Gastroesophageal sphincter (tissue), 4 donors: Measurements from ENCODE around the gene CLEC10A. TPM values are rescaled to one million over a fixed set of nuclear protein-coding genes. Genes with fewer than 3 reads are reported as not detected.
"Not testable (repeated sequence)": the region's sequence is repeated elsewhere in the genome, so short reads cannot be mapped to it uniquely, and the experiment has no call there.

Source experiments
- ATAC-seq: fragments of 150-250 bp; one replicate; pipeline ENCODE4 v1.9.1; 2016; ENCODE audit warnings: mild to moderate bottlenecking, moderate library complexity
- H3K27ac ChIP-seq, 4 donors: fragments of 200-600 bp; sonication (generic) in 3 of 4; 1 replicate in 3 of 4; 2 replicates in 1 of 4; pipeline ENCODE4 v1.5.1; 2016 to 2019
- H3K27me3 ChIP-seq: fragments of 200-600 bp; sonication (generic); one replicate; pipeline ENCODE4 v1.5.1; 2019
- H3K36me3 ChIP-seq, 2 donors: fragments of 200-600 bp; sonication (generic); one replicate each; pipeline ENCODE4 v1.5.1; 2019; ENCODE audit warnings: control low read depth in 1 of 2
- H3K4me1 ChIP-seq, 3 donors: fragments of 200-600 bp; sonication (generic); 1 replicate in 2 of 3; 2 replicates in 1 of 3; pipeline ENCODE4 v1.5.1; 2016 to 2019; ENCODE audit warnings: control low read depth in 2 of 3
- H3K4me3 ChIP-seq, 2 donors: fragments of 200-600 bp; sonication (generic); one replicate each; pipeline ENCODE4 v1.5.1; 2019; ENCODE audit warnings: mild to moderate bottlenecking in 1 of 2, moderate library complexity in 1 of 2
- H3K9me3 ChIP-seq, 3 donors: fragments of 200-600 bp; sonication (generic); one replicate each; pipeline ENCODE4 v1.5.1; 2017 to 2019; ENCODE audit warnings: control low read depth in 2 of 3
- EP300 ChIP-seq: sonication (generic); formaldehyde crosslinking; IDR thresholded peaks from one replicate; pipeline ENCODE4 v1.6.1; 2017; ENCODE audit warnings: antibody characterized with exemption, mild to moderate bottlenecking
- POLR2A ChIP-seq, 2 donors: fragments of 450-650 bp; IDR thresholded peaks; one replicate each; pipeline ENCODE4 v1.6.1; 2017; ENCODE audit warnings: antibody characterized with exemption in 2 of 2, mild to moderate bottlenecking in 2 of 2, moderate library complexity in 1 of 2
- POLR2AphosphoS5 ChIP-seq: sonication (generic); formaldehyde crosslinking; IDR thresholded peaks from one replicate; pipeline ENCODE4 v1.6.1; 2017; ENCODE audit warnings: antibody characterized with exemption
- WGBS, 2 donors: methylation state at CpG; one replicate each; pipeline ENCODE4 v1.1.5; 2018; ENCODE audit warnings: low coverage in 1 of 2; 5-methylcytosine and 5-hydroxymethylcytosine counted together
- total RNA-seq, 4 donors: library from RNA; depleted of rRNA; stranded (reverse); fragments of >200 nt; gene quantifications; one replicate each; pipeline ENCODE4 v1.1.0, GENCODE V29; 2016
- TF ChIP-seq, protein P1 (sequence below), 4 experiments: fragments of 200-600 bp in 2 of 4; fragments of 450-650 bp in 2 of 4; sonication (generic) in 1 of 4; IDR thresholded peaks; one replicate each; pipeline ENCODE4 v1.5.1; 2017 to 2019; ENCODE audit warnings: antibody characterized with exemption in 4 of 4, mild to moderate bottlenecking in 2 of 4, moderate library complexity in 2 of 4

CLEC10A gene
- total RNA-seq, 4 donors from 2014 or later, result 3.8 to 25.6 (median 11.3) TPM

DNA sequence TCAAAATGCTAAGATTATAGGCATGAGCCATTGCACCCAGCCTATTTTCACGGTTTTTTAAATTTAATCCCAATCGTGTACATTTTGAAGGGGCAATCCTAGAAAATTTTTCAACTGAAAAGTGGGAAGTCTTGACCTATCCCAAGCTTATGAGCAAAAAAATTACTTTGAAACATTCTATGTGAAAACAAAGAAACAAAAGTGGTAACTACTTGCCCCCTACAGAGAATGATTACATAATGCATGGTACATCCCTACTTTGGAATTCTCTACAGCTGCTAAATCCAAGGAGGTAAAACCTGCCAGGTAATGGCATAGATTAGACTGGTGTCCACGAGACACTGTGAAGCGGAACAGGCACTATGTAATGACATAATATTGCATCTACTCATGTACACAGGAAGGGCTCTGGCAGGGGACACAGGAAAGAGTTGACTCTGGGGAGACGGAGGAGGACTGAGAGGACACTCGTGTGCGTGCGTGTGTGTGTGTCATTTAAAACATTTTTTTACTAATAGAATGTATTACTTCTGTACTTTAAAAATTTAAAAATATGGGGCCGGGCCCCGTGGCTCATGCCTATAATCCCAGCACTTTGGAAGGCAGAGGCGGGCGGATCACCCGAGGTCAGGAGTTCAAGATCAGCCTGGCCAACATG is 18.9 kb upstream of the CLEC10A start:
- no peak overlapping the region for H3K27ac ChIP-seq
- 63 to 67% methylated on average over 9 to 10 of the region's 13 CpGs for WGBS, 2 donors
- H3K9me3 ChIP-seq, result no peaks in the 10 kb centered on the region
- peaks cover 48% of the 10 kb centered on the region for H3K27me3 ChIP-seq
- H3K4me3 ChIP-seq, result no peak overlapping the region
- no peak for ATAC-seq
- H3K4me1 ChIP-seq, result no peaks in the 10 kb centered on the region
- no peaks in the 10 kb centered on the region for H3K36me3 ChIP-seq
- TF ChIP-seq POLR2A (IDR thresholded peaks at IDR 0.05) (no peak), EP300 (no peak), POLR2AphosphoS5 (no peak)
- TF ChIP-seq, protein P1, sequence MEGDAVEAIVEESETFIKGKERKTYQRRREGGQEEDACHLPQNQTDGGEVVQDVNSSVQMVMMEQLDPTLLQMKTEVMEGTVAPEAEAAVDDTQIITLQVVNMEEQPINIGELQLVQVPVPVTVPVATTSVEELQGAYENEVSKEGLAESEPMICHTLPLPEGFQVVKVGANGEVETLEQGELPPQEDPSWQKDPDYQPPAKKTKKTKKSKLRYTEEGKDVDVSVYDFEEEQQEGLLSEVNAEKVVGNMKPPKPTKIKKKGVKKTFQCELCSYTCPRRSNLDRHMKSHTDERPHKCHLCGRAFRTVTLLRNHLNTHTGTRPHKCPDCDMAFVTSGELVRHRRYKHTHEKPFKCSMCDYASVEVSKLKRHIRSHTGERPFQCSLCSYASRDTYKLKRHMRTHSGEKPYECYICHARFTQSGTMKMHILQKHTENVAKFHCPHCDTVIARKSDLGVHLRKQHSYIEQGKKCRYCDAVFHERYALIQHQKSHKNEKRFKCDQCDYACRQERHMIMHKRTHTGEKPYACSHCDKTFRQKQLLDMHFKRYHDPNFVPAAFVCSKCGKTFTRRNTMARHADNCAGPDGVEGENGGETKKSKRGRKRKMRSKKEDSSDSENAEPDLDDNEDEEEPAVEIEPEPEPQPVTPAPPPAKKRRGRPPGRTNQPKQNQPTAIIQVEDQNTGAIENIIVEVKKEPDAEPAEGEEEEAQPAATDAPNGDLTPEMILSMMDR (IDR thresholded peaks at IDR 0.05), result no peak

DNA sequence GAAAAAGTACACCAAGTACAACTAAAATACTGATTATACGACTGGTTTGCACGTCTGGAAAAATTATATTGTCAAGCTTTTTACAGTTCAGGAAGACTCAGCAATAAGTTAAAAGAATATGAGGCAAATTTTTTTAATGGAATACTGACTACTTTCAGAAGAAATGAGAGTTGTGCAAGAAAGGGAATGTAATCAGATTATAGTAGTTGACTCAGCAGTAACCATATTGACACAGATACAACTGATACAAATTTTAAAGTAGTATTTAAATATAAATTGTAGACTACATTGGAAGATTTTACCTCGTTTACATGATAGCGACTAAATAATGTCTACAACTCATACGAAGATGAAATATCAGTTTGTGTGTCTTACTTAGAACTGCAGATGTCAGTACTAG is 17.9 kb upstream of the CLEC10A start:
- Histone ChIP-seq H3K27me3 (peaks cover 40% of the 10 kb centered on the region), H3K4me3 (no peak overlapping the region), H3K9me3 (no peaks in the 10 kb centered on the region), H3K4me1 (no peaks in the 10 kb centered on the region), H3K27ac (no peak overlapping the region), H3K36me3 (no peaks in the 10 kb centered on the region)
- TF ChIP-seq, protein P1 (IDR thresholded peaks at IDR 0.05), result no peak
- no peak for TF ChIP-seq EP300
- TF ChIP-seq POLR2AphosphoS5, result no peak
- TF ChIP-seq POLR2A (IDR thresholded peaks at IDR 0.05), result no peak
- WGBS, 2 donors, result 51 to 67% methylated on average over 5 of the region's 5 CpGs
- no peak for ATAC-seq

DNA sequence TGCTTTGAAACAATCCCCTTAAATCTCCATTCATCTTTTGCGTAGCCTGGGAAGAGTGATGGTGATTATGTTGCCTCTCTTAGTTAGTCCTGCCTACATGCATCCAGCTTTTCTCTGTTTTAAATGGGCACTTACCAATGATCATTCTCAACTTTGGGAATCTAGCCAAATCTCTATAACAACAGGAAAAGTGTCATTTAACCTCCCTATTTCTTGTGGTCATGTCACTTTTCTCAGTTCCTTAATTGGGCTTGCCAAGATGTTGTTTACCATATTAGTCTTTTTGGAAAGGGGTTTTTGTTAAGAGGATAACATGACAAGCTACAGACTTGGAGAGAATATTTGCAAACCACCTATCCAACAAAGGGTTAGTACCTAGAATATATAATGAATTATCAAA is 15.6 kb upstream of the CLEC10A start:
- Histone ChIP-seq H3K4me1 (no peaks in the 10 kb centered on the region), H3K27ac (no peak overlapping the region), H3K4me3 (no peak overlapping the region), H3K36me3 (no peaks in the 10 kb centered on the region), H3K27me3 (peaks cover 17% of the 10 kb centered on the region), H3K9me3 (no peaks in the 10 kb centered on the region)
- ATAC-seq, result no peak
- TF ChIP-seq EP300, result no peak
- TF ChIP-seq POLR2AphosphoS5, result no peak
- no peak for TF ChIP-seq POLR2A (IDR thresholded peaks at IDR 0.05)
- TF ChIP-seq, protein P1 (IDR thresholded peaks at IDR 0.05), result no peak
- WGBS, 2 donors, result 65 to 91% methylated on average over 1 of the region's 1 CpG

DNA sequence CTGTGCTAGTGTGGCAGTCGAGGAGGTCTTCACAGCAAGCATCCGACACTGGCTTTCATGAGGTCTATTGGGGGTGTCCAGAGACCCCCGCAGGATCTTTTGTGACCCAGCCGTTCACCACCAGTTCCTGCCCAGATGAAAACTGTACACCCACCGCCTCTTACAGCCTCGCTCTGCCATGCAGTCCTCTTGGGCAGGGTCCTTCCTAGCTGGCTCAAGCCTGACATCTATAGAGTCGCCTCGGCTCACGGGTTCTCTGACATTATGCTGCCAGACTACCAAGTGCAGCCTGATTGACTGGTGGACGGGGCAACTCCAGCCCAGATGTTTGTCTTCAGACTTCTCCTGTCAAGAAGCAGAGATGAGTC is 14.6 kb upstream of the CLEC10A start:
- no peak for ATAC-seq
- H3K36me3 ChIP-seq, result no peaks in the 10 kb centered on the region
- peaks cover 15% of the 10 kb centered on the region for H3K27me3 ChIP-seq
- 71% methylated on average over 5 of the region's 10 CpGs; no CpG with 5 or more reads in 1 of the 2 donors for WGBS, 2 donors
- TF ChIP-seq EP300 (no peak), POLR2A (IDR thresholded peaks at IDR 0.05) (no peak), POLR2AphosphoS5 (no peak)
- TF ChIP-seq, protein P1 (IDR thresholded peaks at IDR 0.05), result no peak
- no peaks in the 10 kb centered on the region for H3K4me1 ChIP-seq
- peak overlapping the region in 1 of 4 donors; percentile 32 for H3K27ac ChIP-seq
- no peak overlapping the region for H3K4me3 ChIP-seq
- H3K9me3 ChIP-seq, result peaks cover 0 to 3% (median 0%) of the 10 kb centered on the region in 3 donors

DNA sequence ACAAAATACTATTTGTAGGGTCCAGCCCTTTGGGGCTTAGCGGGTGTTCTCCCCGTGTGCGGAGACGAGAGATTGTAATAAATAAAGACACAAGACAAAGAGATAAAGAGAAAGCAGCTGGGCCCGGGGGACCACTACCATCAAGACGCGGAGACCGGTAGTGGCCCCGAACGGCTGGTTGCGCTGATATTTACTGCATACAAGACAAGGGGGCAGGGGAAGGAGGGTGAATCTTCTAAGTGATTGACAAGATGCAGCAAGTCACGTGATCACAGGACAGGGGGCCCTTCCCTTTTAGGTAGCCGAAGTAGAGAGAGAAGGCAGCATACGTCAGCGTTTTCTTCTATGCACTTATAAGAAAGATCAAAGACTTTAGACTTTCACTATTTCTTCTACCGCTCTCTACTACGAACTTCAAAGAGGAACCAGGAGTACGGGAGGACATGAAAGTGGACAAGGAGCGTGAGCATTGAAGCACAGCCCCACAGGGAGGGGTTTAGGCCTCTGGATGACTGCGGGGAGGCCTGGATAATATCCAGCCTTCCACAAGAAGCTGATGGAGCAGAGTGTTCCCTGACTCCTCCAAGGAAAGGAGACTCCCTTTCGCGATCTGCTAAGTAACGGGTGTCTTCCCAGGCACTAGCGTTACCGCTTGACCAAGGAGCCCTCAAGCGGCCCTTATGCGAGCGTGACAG is 11.4 kb upstream of the CLEC10A start:
- not testable (repeated sequence) for ATAC-seq, H3K4me3 ChIP-seq, H3K4me1 ChIP-seq, H3K27ac ChIP-seq, H3K36me3 ChIP-seq, H3K9me3 ChIP-seq
- H3K27me3 ChIP-seq, result peaks cover 22% of the 10 kb centered on the region
- WGBS, 2 donors, result 64% methylated on average over 7 to 19 of the region's 28 CpGs

DNA sequence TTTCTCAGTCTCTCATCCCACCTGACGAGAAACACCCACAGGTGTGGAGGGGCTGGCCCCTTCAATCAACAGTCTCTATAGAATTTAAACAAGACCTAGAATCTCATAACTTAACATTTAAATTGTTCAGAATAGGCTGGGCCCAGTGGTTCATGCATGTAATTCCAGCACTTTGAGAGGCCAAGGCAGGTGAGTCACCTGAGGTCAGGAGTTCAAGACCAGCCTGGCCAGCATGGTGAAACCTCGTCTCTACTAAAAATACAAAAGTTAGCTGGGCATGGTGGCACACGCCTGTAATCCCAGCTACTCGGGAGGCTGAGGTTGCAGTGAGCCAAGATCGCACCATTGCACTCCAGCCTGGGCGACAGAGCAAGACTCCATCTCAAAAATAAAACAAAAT is 9.5 kb upstream of the CLEC10A start:
- peaks cover 27% of the 10 kb centered on the region for H3K27me3 ChIP-seq
- not testable (repeated sequence) for H3K9me3 ChIP-seq, H3K4me1 ChIP-seq, H3K4me3 ChIP-seq, ATAC-seq, H3K27ac ChIP-seq, H3K36me3 ChIP-seq
- WGBS, 2 donors, result 91 to 100% methylated on average over 4 to 5 of the region's 6 CpGs

DNA sequence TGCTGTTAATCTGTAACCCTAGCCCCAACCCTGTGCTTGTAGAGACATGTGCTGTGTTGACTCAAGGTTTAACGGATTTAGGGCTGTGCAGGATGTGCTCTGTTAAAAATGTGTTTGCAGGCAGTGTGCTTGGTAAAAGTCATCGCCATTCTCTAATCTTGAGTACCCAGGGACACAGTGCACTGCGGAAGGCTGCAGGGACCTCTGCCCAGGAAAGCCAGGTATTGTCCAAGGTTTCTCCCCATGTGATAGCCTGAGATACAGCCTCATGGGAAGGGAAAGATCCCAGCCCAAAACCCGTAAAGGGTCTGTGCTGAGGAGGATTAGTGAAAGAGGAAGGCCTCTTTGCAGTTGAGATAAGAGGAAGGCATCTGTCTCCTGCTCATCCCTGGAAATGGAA is 8.4 kb upstream of the CLEC10A start:
- H3K4me1 ChIP-seq, H3K9me3 ChIP-seq, ATAC-seq, H3K36me3 ChIP-seq, H3K27ac ChIP-seq, H3K4me3 ChIP-seq: not testable (repeated sequence)
- H3K27me3 ChIP-seq, result peaks cover 27% of the 10 kb centered on the region
- 9 to 75% methylated on average over 1 to 2 of the region's 4 CpGs for WGBS, 2 donors
